Naive B cell (primary cell): Measurements from ENCODE around the gene ANXA1. TPM values are rescaled to one million over a fixed set of nuclear protein-coding genes. Genes with fewer than 3 reads are reported as not detected.

Source experiments
- ATAC-seq, 2 donors: fragments of 150-1000 bp; cut with Tn5 transposase; 2 replicates each; pipeline ENCODE4 v1.10.0; 2021; ENCODE audit warnings: low read depth in 2 of 2, mild to moderate bottlenecking in 2 of 2, moderate library complexity in 2 of 2
- DNase-seq: peaks from one replicate; pipeline ENCODE4 v3.0.0; 2022
- H3K27ac Mint-ChIP-seq, 6 donors: one replicate each; pipeline ENCODE4 v1.8.0; 2020 to 2022; ENCODE audit warnings: mild to moderate bottlenecking in 6 of 6, mixed read lengths in 6 of 6, moderate library complexity in 5 of 6, inconsistent platforms in 2 of 6
- H3K27me3 Mint-ChIP-seq, 3 donors: one replicate each; pipeline ENCODE4 v1.8.0; 2021 to 2022; ENCODE audit warnings: mixed read lengths in 3 of 3, mild to moderate bottlenecking in 1 of 3
- H3K36me3 Mint-ChIP-seq, 2 donors: one replicate each; pipeline ENCODE4 v1.8.0; 2020 to 2022; ENCODE audit warnings: mixed read lengths in 2 of 2, inconsistent platforms in 1 of 2, mild to moderate bottlenecking in 1 of 2
- H3K4me1 Mint-ChIP-seq, 3 donors: one replicate each; pipeline ENCODE4 v1.8.0; 2020 to 2022; ENCODE audit warnings: mixed read lengths in 3 of 3, inconsistent platforms in 1 of 3, mild to moderate bottlenecking in 1 of 3, moderate library complexity in 1 of 3
- H3K4me3 Mint-ChIP-seq, 8 donors: one replicate each; pipeline ENCODE4 v1.8.0; 2020 to 2022; ENCODE audit warnings: mild to moderate bottlenecking in 8 of 8, mixed read lengths in 8 of 8, moderate library complexity in 8 of 8, inconsistent platforms in 2 of 8
- H3K9me3 Mint-ChIP-seq, 7 donors: one replicate each; pipeline ENCODE4 v1.8.0; 2020 to 2022; ENCODE audit warnings: mixed read lengths in 7 of 7, mild to moderate bottlenecking in 5 of 7, inconsistent platforms in 2 of 7, moderate library complexity in 1 of 7
- polyA plus RNA-seq, 6 donors: library from polyadenylated mRNA; unstranded; fragments of 300-500 nt; fragmentation: Illumina TruSeq; gene quantifications; one replicate each; pipeline ENCODE4 v1.2.3, GENCODE V29; 2021; ENCODE audit warnings: low read depth in 6 of 6

ANXA1 gene
- polyA plus RNA-seq, 6 donors from 2014 or later: 0.50 to 5.1 (median 2.6) TPM

DNA sequence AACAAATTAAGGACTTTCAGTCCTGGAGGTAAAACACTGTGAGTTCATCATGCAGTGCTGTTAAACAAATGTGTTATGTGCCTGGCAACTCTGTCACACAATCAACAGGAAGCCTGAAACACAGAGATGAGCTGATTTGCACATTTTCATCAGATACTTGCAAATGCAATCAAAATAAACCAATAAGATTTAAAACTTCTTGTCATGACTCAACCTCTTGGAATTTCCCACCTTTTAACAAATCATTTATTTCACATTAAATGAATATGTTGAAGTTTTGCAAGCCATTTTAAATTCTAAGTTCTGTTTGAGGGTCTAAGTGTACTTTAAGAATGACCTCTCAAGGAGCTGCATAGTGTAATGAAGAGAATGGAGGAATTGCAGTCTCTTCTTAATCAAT is 64.4 kb downstream of the ANXA1 start:
- DNase-seq: no peak
- ATAC-seq: no peak
- Mint-ChIP-seq H3K27me3 (peaks cover 9 to 21% (median 20%) of the 10 kb centered on the region in 3 donors), H3K4me1 (peaks cover 0 to 5% (median 0%) of the 10 kb centered on the region in 3 donors), H3K27ac (no peak overlapping the region), H3K9me3 (no peaks in the 10 kb centered on the region), H3K4me3 (no peak overlapping the region), H3K36me3 (no peaks in the 10 kb centered on the region)

Other genes with a start within 250 kb of the ANXA1 start
- gene ALDH1A1, start 198.8 kb upstream of the ANXA1 start, polyA plus RNA-seq: 1 to 10 TPM in 2 of 6 donors, under 1 TPM in 3, not detected in 1; 0.73 to 1.2 (median 0.90) TPM